Gastrocnemius medialis (tissue), 4 donors: ENCODE results near the gene RASL11B.

ENCODE experiments used
- CTCF ChIP-seq, 5 experiments: fragments of 450-650 bp in 3 of 5; fragments of 200-600 bp in 2 of 5; sonication (generic) in 2 of 5; IDR thresholded peaks in 4 of 5; conservative IDR thresholded peaks in 1 of 5; 1 replicate in 4 of 5; 2 replicates in 1 of 5; pipeline ENCODE4 v1.5.1; 2016 to 2019; ENCODE audit warnings: antibody characterized with exemption in 5 of 5, mild to moderate bottlenecking in 3 of 5, moderate library complexity in 3 of 5
- POLR2A ChIP-seq, 2 donors: fragments of 450-650 bp; IDR thresholded peaks; one replicate each; pipeline ENCODE4 v1.6.1; 2017; ENCODE audit warnings: antibody characterized with exemption in 2 of 2, mild to moderate bottlenecking in 2 of 2, moderate library complexity in 2 of 2

GRCh38 chr4:52877694-52878093 is 15.6 kb downstream of the RASL11B start:
- TF ChIP-seq POLR2A (IDR thresholded peaks at IDR 0.05) (no peak), CTCF (IDR thresholded peaks at IDR 0.05 in 4 of 5, conservative IDR thresholded peaks at IDR 0.05 in 1 of 5) (no peak)
